Measurements from ENCODE around the gene PPT1. TPM values are rescaled to one million over a fixed set of nuclear protein-coding genes. Genes with fewer than 3 reads are reported as not detected.

Gene PPT1
- total RNA-seq: 40.3 and 57.1 TPM in 2 replicates

DNA sequence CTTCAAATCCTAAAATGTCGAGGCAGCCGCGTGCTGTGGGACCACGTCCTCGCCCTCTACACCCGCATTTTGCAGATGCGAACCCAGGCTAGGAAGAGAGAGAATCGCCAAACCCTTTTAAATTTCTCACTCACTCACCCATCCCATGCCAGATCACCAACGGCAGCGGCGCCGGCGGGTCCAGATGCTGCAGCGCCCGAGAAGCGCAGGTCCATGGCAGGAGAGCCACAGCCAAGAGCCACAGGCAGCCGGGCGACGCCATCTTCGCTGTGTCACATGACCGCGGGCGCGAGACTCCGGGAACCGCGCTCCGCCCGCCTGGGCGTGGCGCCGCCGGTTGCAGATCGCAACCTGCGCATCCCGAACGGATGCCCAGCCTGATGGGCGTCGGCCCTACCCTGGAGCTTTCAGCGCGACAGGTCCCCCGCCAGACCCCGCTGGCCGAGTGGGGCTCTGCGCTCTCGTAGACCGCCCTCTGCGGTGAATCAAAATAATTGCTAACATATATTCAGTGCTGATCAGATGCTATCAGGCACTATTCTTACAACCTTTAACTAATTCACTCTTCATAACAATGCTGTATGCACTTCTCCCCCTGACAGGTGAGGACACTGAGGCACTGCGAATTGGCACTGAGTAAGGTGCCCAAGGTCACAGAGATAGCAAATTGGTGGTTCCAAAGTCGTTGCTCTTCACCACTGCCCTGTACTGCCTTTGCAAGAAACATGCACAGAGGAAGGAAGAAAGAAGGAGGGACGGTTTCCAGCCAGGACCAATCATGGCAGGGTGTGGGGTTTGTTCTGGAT is at the start of gene PPT1:
TSS of gene PPT1 (minus strand) at position 276 of the 806 bp plus-strand sequence. CDS start at position 262, 14 bp downstream.

DNA sequence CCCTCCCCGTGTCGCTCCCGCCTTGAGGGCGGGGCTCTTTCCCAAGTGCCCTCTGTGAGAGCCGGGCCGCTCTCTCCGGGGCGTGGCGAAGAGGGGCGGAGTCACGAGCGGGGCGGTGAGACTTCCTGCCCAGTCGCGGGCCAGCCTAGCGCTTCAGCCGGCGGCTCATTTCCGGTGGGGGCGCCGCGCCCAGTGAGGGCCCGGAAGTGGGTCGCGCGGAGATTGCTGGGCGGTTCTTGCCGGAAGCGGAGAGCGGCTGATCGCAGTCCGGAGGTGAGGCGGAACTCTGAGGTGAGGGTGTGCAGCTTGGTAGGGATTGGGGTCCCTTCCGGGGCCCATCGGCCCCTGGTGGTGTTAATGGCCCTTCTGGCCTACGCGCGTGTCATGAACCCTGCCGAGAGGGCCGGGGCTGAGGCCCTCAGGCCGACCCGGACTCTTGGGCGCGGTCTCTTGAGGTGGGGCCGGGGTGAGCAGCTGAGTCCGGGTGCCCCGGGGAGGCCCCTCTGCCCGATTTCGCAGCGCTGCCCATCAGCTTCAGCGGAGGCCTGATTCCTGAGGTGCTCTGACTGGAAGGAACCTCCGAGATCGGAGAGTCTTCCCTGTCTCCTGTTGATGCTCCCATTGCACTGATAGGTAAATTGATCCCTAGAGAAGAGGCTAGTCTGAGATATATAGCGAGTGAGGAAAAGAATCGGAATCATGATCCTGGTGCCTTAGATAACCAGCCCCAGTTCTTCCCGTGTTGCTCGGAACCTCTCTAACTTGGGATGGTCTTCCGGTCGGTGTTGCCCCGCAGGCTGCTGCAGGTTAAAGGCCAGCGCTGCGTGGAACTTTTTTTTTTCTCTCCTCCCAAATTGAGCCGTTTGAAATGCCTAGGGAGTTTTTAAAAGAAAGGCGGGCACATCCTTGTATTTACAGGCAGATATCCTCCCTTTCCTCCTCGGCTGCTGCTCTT is 56.3 kb downstream of the PPT1 start, which contains the start of gene CAP1:
TSS of gene CAP1 (plus strand) at position 219 of the 955 bp plus-strand sequence. CDS start 18,618 bp downstream, outside the sequence.

Other genes starting within 250 kb of the PPT1 start
- gene TRIT1, start 213.7 kb downstream of the PPT1 start, total RNA-seq: 12.7 and 24.1 TPM in 2 replicates
- 0.22 and 0.26 TPM in 2 replicates for gene MYCL, start 195.3 kb downstream of the PPT1 start, total RNA-seq
- gene MFSD2A, start 142.1 kb downstream of the PPT1 start, total RNA-seq: 0.17 and 0.33 TPM in 2 replicates
- 392 and 441 TPM in 2 replicates for gene CAP1, start 56.5 kb downstream of the PPT1 start, total RNA-seq
- gene RLF, start 64.1 kb upstream of the PPT1 start, total RNA-seq: 21.7 and 26.2 TPM in 2 replicates
- not detected in 2 replicates for gene TMCO2, start 150.7 kb upstream of the PPT1 start, total RNA-seq
- gene ZMPSTE24, start 161.0 kb upstream of the PPT1 start, total RNA-seq: 58.7 and 63.9 TPM in 2 replicates
- gene COL9A2, start 220.0 kb upstream of the PPT1 start, total RNA-seq: 0.69 and 0.87 TPM in 2 replicates